ENCODE measurements around the gene NXPH2. TPM values are rescaled to one million over a fixed set of nuclear protein-coding genes. Genes with fewer than 3 reads are reported as not detected.

The NXPH2 gene
- total and polyA plus RNA-seq, 2 of the 13 experiments (the other 11 are each of a cell fraction or from before 2014, with no cell fraction given) = not detected

DNA sequence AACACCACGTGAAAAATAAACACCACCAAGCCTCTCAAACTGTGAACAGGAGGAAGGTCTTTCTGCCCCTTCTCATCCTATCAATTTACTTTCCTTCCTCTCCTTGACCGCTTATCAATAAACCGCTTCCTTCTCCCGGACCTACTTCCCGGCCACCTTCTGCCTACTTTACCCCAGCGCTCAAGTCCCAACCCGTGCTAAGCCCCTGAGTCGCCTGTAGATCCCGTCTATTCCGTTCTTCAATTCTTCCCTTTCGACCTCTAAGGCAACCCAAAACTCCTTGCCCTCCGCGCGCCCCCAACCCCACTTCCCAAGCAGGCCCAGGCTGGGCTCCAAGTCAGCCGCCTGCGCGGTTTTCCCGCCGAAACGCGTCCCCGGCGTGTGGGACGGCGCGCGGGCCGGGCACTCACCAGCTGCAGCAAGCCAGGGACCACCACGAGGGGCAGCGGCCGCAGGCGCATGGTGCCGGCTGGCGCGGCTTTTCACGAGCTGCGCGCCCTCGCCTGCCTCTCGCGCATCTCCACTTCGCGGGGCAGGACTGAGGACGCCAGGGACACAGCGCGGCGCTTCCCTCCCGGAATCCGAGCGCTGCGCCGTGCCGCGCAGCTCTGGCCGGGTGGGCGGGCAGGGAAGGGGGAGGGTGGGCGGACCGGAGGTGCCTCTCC is at the start of gene NXPH2 (continued):
- TF ChIP-seq, protein P1, sequence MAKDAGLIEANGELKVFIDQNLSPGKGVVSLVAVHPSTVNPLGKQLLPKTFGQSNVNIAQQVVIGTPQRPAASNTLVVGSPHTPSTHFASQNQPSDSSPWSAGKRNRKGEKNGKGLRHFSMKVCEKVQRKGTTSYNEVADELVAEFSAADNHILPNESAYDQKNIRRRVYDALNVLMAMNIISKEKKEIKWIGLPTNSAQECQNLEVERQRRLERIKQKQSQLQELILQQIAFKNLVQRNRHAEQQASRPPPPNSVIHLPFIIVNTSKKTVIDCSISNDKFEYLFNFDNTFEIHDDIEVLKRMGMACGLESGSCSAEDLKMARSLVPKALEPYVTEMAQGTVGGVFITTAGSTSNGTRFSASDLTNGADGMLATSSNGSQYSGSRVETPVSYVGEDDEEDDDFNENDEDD (CRISPR knock-in tag; IDR thresholded peaks at IDR 0.05; ENCODE audit: borderline replicate concordance) = peak; percentile 38; the same call in 1 of the 2 replicates
- no peak for TF ChIP-seq CBFB (CRISPR knock-in tag; IDR thresholded peaks at IDR 0.05)
- TF ChIP-seq, protein P2, sequence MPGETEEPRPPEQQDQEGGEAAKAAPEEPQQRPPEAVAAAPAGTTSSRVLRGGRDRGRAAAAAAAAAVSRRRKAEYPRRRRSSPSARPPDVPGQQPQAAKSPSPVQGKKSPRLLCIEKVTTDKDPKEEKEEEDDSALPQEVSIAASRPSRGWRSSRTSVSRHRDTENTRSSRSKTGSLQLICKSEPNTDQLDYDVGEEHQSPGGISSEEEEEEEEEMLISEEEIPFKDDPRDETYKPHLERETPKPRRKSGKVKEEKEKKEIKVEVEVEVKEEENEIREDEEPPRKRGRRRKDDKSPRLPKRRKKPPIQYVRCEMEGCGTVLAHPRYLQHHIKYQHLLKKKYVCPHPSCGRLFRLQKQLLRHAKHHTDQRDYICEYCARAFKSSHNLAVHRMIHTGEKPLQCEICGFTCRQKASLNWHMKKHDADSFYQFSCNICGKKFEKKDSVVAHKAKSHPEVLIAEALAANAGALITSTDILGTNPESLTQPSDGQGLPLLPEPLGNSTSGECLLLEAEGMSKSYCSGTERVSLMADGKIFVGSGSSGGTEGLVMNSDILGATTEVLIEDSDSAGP (CRISPR knock-in tag; IDR thresholded peaks at IDR 0.05; ENCODE audit: borderline replicate concordance) = 0 out of 2 replicates have a peak, but pooled peaks have one; percentile 20
- TF ChIP-seq, protein P3, sequence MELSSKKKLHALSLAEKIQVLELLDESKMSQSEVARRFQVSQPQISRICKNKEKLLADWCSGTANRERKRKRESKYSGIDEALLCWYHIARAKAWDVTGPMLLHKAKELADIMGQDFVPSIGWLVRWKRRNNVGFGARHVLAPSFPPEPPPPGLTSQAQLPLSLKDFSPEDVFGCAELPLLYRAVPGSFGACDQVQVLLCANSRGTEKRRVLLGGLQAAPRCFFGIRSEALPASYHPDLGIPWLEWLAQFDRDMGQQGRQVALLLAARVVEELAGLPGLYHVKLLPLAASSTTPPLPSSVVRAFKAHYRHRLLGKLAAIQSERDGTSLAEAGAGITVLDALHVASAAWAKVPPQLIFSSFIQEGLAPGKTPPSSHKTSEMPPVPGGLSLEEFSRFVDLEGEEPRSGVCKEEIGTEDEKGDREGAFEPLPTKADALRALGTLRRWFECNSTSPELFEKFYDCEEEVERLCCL (CRISPR knock-in tag; IDR thresholded peaks at IDR 0.05; ENCODE audit: borderline replicate concordance) = no peak
- peak; percentile 68; the same call in 1 of the 2 replicates for TF ChIP-seq RNF2 (conservative IDR thresholded peaks at IDR 0.05; ENCODE audit: low read depth)
- TF ChIP-seq ELF1 (CRISPR knock-in tag; IDR thresholded peaks at IDR 0.05) = no peak
- no peak for TF ChIP-seq ZNF337 (CRISPR knock-in tag; IDR thresholded peaks at IDR 0.05; ENCODE audit: borderline replicate concordance, low read depth)
- TF ChIP-seq, protein P4, sequence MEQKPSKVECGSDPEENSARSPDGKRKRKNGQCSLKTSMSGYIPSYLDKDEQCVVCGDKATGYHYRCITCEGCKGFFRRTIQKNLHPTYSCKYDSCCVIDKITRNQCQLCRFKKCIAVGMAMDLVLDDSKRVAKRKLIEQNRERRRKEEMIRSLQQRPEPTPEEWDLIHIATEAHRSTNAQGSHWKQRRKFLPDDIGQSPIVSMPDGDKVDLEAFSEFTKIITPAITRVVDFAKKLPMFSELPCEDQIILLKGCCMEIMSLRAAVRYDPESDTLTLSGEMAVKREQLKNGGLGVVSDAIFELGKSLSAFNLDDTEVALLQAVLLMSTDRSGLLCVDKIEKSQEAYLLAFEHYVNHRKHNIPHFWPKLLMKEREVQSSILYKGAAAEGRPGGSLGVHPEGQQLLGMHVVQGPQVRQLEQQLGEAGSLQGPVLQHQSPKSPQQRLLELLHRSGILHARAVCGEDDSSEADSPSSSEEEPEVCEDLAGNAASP (CRISPR knock-in tag; IDR thresholded peaks at IDR 0.05; ENCODE audit: borderline replicate concordance) = no peak
- TF ChIP-seq SIX4 (CRISPR knock-in tag; IDR thresholded peaks at IDR 0.05) = no peak
- no peak for TF ChIP-seq ZNF776 (CRISPR knock-in tag; IDR thresholded peaks at IDR 0.05)
- TF ChIP-seq ZNF841 (CRISPR knock-in tag; IDR thresholded peaks at IDR 0.05; ENCODE audit: borderline replicate concordance) = no peak
- TF ChIP-seq KDM5B (CRISPR knock-in tag; IDR thresholded peaks at IDR 0.05; ENCODE audit: borderline replicate concordance) = peak; percentile 38; the same call in 1 of the 2 replicates
- no peak for TF ChIP-seq SETDB1 (CRISPR knock-in tag; IDR thresholded peaks at IDR 0.05; ENCODE audit: borderline replicate concordance)
- TF ChIP-seq NRL (CRISPR knock-in tag; IDR thresholded peaks at IDR 0.05; ENCODE audit: borderline replicate concordance) = peak; percentile 37; the same call in 1 of the 2 replicates
- TF ChIP-seq, protein P5, sequence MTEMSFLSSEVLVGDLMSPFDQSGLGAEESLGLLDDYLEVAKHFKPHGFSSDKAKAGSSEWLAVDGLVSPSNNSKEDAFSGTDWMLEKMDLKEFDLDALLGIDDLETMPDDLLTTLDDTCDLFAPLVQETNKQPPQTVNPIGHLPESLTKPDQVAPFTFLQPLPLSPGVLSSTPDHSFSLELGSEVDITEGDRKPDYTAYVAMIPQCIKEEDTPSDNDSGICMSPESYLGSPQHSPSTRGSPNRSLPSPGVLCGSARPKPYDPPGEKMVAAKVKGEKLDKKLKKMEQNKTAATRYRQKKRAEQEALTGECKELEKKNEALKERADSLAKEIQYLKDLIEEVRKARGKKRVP (CRISPR knock-in tag; IDR thresholded peaks at IDR 0.05) = no peak
- TF ChIP-seq ZNF605 (CRISPR knock-in tag; IDR thresholded peaks at IDR 0.05) = no peak
- TF ChIP-seq, protein P6, sequence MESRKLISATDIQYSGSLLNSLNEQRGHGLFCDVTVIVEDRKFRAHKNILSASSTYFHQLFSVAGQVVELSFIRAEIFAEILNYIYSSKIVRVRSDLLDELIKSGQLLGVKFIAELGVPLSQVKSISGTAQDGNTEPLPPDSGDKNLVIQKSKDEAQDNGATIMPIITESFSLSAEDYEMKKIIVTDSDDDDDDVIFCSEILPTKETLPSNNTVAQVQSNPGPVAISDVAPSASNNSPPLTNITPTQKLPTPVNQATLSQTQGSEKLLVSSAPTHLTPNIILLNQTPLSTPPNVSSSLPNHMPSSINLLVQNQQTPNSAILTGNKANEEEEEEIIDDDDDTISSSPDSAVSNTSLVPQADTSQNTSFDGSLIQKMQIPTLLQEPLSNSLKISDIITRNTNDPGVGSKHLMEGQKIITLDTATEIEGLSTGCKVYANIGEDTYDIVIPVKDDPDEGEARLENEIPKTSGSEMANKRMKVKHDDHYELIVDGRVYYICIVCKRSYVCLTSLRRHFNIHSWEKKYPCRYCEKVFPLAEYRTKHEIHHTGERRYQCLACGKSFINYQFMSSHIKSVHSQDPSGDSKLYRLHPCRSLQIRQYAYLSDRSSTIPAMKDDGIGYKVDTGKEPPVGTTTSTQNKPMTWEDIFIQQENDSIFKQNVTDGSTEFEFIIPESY (CRISPR knock-in tag; IDR thresholded peaks at IDR 0.05) = no peak
- TF ChIP-seq ZBTB8A (CRISPR knock-in tag; IDR thresholded peaks at IDR 0.05; ENCODE audit: borderline replicate concordance, low read depth) = no peak
- no peak for TF ChIP-seq ZNF569 (CRISPR knock-in tag; IDR thresholded peaks at IDR 0.05; ENCODE audit: borderline replicate concordance)
- no peak for TF ChIP-seq YY1 (IDR thresholded peaks at IDR 0.05; ENCODE audit: insufficient read depth, insufficient replicate concordance, low read depth, low read length)

Measured in HepG2 (cell line).